Breast epithelium (tissue), 4 donors: ENCODE measurements around the gene LDLRAD3. TPM values are rescaled to one million over a fixed set of nuclear protein-coding genes. Genes with fewer than 3 reads are reported as not detected.
A peak's percentile ranks its signal among the peaks of the same experiment; 100 is the strongest.

ENCODE experiments used
- DNase-seq, 2 donors: peaks; one replicate each; pipeline ENCODE4 v3.0.0-alpha.2; 2019; ENCODE audit warnings: low spot score in 2 of 2
- H3K27ac ChIP-seq, 2 donors: fragments of 200-600 bp; sonication (generic) in 1 of 2; one replicate each; pipeline ENCODE4 v1.5.1; 2016 to 2019; ENCODE audit warnings: mild to moderate bottlenecking in 1 of 2
- H3K27me3 ChIP-seq, 2 donors: fragments of 200-600 bp; sonication (generic) in 1 of 2; one replicate each; pipeline versions ENCODE4 v1.5.1 to v1.6.0; 2017 to 2019; ENCODE audit warnings: control low read depth in 1 of 2, mild to moderate bottlenecking in 1 of 2
- H3K36me3 ChIP-seq: fragments of 200-600 bp; one replicate; pipeline ENCODE4 v1.5.1; 2019
- H3K4me1 ChIP-seq, 2 donors: fragments of 200-600 bp; sonication (generic); one replicate each; pipeline ENCODE4 v1.5.1; 2016 to 2019; ENCODE audit warnings: control low read depth in 1 of 2
- H3K4me3 ChIP-seq, 3 donors: fragments of 200-600 bp; sonication (generic); 1 replicate in 2 of 3; 2 replicates in 1 of 3; pipeline ENCODE4 v1.5.1; 2016 to 2019; ENCODE audit warnings: mild to moderate bottlenecking in 3 of 3, moderate library complexity in 2 of 3
- H3K9me3 ChIP-seq, 2 donors: fragments of 200-600 bp; sonication (generic) in 1 of 2; one replicate each; pipeline ENCODE4 v1.5.1; 2016 to 2019; ENCODE audit warnings: control low read depth in 1 of 2
- CTCF ChIP-seq, 3 donors: fragments of 450-650 bp; IDR thresholded peaks; one replicate each; pipeline ENCODE4 v1.5.1; 2016 to 2017; ENCODE audit warnings: antibody characterized with exemption in 3 of 3, mild to moderate bottlenecking in 3 of 3, moderate library complexity in 3 of 3
- POLR2A ChIP-seq: fragments of 450-650 bp; IDR thresholded peaks from one replicate; pipeline ENCODE4 v1.6.1; 2016; ENCODE audit warnings: antibody characterized with exemption, mild to moderate bottlenecking, moderate library complexity
- POLR2AphosphoS5 ChIP-seq, 3 donors: sonication (generic); formaldehyde crosslinking; IDR thresholded peaks; one replicate each; pipeline ENCODE4 v1.6.1; 2017; ENCODE audit warnings: antibody characterized with exemption in 3 of 3
- intact Hi-C: fragments of 100-400 bp; cut with DNase I; formaldehyde crosslinking; loops from one replicate; pipeline ENCODE4 v1.15.1; 2023; ENCODE audit warnings: low total_unique reads
- total RNA-seq, 3 donors: library from RNA; depleted of rRNA; stranded (reverse); fragments of >200 nt; gene quantifications; one replicate each; pipeline ENCODE4 v1.1.0, GENCODE V29; 2016

The LDLRAD3 gene
- total RNA-seq, 3 donors from 2014 or later = 20.3 to 45.4 (median 40.6) TPM

DNA sequence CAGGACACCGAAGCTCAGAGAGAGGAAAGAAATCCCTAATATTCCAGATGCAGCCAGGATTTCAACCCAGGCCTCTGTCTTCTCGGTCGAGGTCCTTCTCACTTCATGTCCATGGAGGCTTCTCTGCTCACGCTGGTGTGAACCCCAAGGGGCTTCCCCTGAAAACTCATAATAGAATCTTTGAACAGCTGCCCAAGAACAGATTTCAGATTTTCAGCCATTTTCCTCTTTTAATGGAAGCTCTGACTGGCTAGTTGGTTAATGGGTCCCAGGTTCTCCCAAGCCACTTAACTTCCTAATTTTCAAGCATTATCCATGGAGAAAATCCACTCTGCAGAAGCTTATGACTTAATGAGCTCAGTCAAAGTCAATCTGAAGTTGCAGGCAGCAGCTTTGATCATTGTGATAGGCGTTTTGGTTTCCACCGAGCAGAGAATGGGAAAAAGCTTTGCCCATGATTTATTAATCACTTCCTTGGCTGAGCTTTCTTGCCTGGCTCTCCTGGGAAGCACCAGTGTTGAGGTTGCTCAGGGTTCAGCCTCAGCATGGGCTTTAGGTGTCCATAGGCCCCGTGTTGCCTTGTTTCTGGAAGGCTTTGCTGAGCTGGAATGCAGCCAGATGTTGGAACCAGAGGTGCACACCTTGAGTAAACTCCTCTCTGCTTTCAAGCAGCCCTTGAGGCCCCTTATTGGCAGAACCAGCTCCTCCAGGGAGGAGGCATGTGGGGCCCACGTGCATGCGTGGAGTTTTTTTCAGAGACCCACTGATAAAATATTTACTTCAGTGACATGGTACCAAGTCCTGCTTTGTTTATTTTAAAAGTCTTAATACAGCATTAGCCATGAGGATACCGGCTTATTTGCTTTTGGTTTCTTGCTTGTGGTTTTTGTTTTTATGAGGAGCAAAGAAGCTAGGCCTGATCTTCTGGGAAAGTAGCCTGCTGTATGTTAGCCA, 25.5 kb downstream of the LDLRAD3 start:
- peak overlapping the region; percentile 59 to 62 for H3K27ac ChIP-seq
- H3K4me1 ChIP-seq = peaks cover 0 to 6% of the 10 kb centered on the region in 2 donors
- TF ChIP-seq POLR2A = no peak
- TF ChIP-seq CTCF (IDR thresholded peaks at IDR 0.05) = no peak
- no peak for TF ChIP-seq POLR2AphosphoS5 (IDR thresholded peaks at IDR 0.05)
- H3K4me3 ChIP-seq = no peak overlapping the region
- H3K27me3 ChIP-seq = no peaks in the 10 kb centered on the region
- DNase-seq = peak in 1 of 2 donors; percentile 56
- no peaks in the 10 kb centered on the region for H3K9me3 ChIP-seq
- H3K36me3 ChIP-seq = no peaks in the 10 kb centered on the region
- intact Hi-C loops = no loop called here

- Histone ChIP-seq H3K27me3 (no peaks in the 10 kb centered on the region), H3K4me3 (no peak overlapping the region), H3K4me1 (peaks cover 0 to 6% of the 10 kb centered on the region in 2 donors), H3K27ac (peak overlapping the region; percentile 51 to 62), H3K36me3 (no peaks in the 10 kb centered on the region), H3K9me3 (no peaks in the 10 kb centered on the region)
- TF ChIP-seq POLR2AphosphoS5 (IDR thresholded peaks at IDR 0.05) = no peak
- no peak for TF ChIP-seq CTCF (IDR thresholded peaks at IDR 0.05)
- TF ChIP-seq POLR2A = no peak
- intact Hi-C loops = no loop called here
- DNase-seq = no peak
These were observed 26.6 kb downstream of the LDLRAD3 start for GRCh38 chr11:35970445-35970844.

GRCh38 chr11:35971841-35972422, 28.1 kb downstream of the LDLRAD3 start:
- intact Hi-C loops = no loop called here
- peaks cover 0 to 6% of the 10 kb centered on the region in 2 donors for H3K4me1 ChIP-seq
- H3K36me3 ChIP-seq = no peaks in the 10 kb centered on the region
- no peaks in the 10 kb centered on the region for H3K27me3 ChIP-seq
- DNase-seq = no peak
- no peaks in the 10 kb centered on the region for H3K9me3 ChIP-seq
- H3K4me3 ChIP-seq = no peak overlapping the region
- no peak overlapping the region for H3K27ac ChIP-seq
- TF ChIP-seq POLR2AphosphoS5 (IDR thresholded peaks at IDR 0.05) = no peak
- TF ChIP-seq CTCF (IDR thresholded peaks at IDR 0.05) = no peak
- TF ChIP-seq POLR2A = no peak

DNA sequence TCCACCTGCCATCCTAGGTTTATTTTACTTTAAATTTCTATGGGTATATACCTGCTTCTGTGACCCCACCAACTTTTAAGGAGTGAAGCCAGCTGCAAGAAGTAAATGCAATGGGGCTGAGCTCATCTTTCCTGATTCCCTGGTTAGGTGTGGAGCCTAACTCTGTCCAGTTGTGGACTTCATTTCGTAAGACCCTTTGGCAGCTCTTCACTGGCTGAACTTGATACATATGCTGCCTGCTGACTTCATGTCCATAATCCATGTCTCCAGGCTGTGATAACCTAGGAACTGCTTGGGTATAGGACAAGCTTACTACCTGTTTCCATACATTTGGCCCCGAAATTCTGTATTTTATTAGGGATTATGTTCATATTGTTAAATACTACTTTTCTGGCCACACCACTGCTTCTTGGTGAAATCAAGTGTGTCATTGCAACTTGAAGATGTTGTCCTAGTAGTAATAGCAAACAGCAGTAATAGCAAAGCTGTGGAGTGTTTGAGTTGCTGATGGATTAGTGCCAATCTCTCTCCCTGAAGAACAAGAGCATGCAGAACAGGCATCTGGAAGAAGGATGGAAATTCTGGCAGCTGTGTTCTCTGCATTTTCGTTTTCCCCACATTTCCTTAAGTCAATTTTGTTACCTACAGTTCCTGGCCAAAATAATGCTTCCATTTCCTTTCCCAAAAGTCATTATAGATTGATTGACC, 31.2 kb downstream of the LDLRAD3 start:
- DNase-seq = no peak
- intact Hi-C loops = no loop called here
- peak overlapping the region in 1 of 2 donors; percentile 23 for H3K27ac ChIP-seq

More for the DNA sequence above, 31.2 kb downstream of the LDLRAD3 start:
- H3K27me3 ChIP-seq = no peaks in the 10 kb centered on the region
- peaks cover 0 to 3% of the 10 kb centered on the region in 2 donors for H3K4me1 ChIP-seq
- no peaks in the 10 kb centered on the region for H3K9me3 ChIP-seq
- H3K4me3 ChIP-seq = no peak overlapping the region
- TF ChIP-seq CTCF (IDR thresholded peaks at IDR 0.05) = no peak
- TF ChIP-seq POLR2AphosphoS5 (IDR thresholded peaks at IDR 0.05) = no peak
- TF ChIP-seq POLR2A = no peak
- no peaks in the 10 kb centered on the region for H3K36me3 ChIP-seq
